HCT116 (cell line): ENCODE results near the gene CACNA1C. TPM values are rescaled to one million over a fixed set of nuclear protein-coding genes. Genes with fewer than 3 reads are reported as not detected.

ENCODE experiments used
- ATAC-seq: fragments of 200-7000 bp; cut with Tn5 transposase; 2 replicates; pipeline ENCODE4 v1.9.1; 2020; ENCODE audit warnings: mild to moderate bottlenecking, moderate library complexity
- BruUV-seq: library from RNA; stranded (reverse); fragments of 400-500 nt; replicated peaks from 2 replicates; lab custom pipeline; 2021; lab: Mats Ljungman, UMichigan
- CTCF ChIA-PET: fragments of 300-600 bp; sonication (Branson Sonifier 250); formaldehyde crosslinking; loops from one replicate; lab custom pipeline; 2021; ENCODE audit warnings: antibody characterized with exemption; lab: Charles Lee
- POLR2A ChIA-PET: fragments of 300-600, 350-600 bp; sonication (Branson Sonifier 250); formaldehyde crosslinking; loops from one replicate; lab custom pipeline; 2021; ENCODE audit warnings: antibody characterized with exemption; lab: Charles Lee
- RAD21 ChIA-PET, 2 experiments: fragments of 300-600 bp; sonication (Branson Sonifier 250); formaldehyde crosslinking; loops; one replicate each; lab custom pipeline; 2023; ENCODE audit warnings: low total read pairs in 2 of 2; ENCODE audit not compliant: uncharacterized antibody in 2 of 2, unreplicated experiment in 2 of 2, low non-redundant PET in 1 of 2; lab: Charles Lee
- DNase-seq: peaks from one replicate; pipeline ENCODE4 v3.0.0-alpha.2; 2010; ENCODE audit warnings: low read depth, low spot score
- H2AFZ ChIP-seq: fragments of 200-600 bp; shearing (Covaris generic), sonication (generic); 2 replicates; pipeline ENCODE4 v1.6.1; 2017; ENCODE audit warnings: low read depth, mixed run types, mixed read lengths, antibody characterized with exemption, low read length; ENCODE audit not compliant: poor library complexity, severe bottlenecking
- H3K27ac ChIP-seq: 2 replicates; pipeline ENCODE4 v1.5.1; 2012; ENCODE audit warnings: low read depth, low read length
- H3K27me3 ChIP-seq: fragments of 200-600 bp; sonication (generic); 2 replicates; pipeline ENCODE4 v1.6.1; 2016; ENCODE audit warnings: mixed run types, low read length, mixed read lengths; ENCODE audit not compliant: insufficient read depth
- H3K36me3 ChIP-seq, 2 experiments: fragments of 200-500 bp in 1 of 2; fragments of 200-600 bp in 1 of 2; sonication (Bioruptor generic) in 1 of 2; sonication (generic) in 1 of 2; 2 replicates each; pipeline versions ENCODE4 v1.5.1 to v1.6.1; 2014 to 2016; ENCODE audit warnings: low read length in 2 of 2, inconsistent platforms in 1 of 2, mixed read lengths in 1 of 2, mixed run types in 1 of 2; ENCODE audit not compliant: insufficient read depth in 2 of 2, control insufficient read depth in 1 of 2
- H3K4me1 ChIP-seq, 2 experiments: fragments of 200-600 bp in 1 of 2; sonication (generic) in 1 of 2; 2 replicates each; pipeline versions ENCODE4 v1.5.1 to v1.6.1; 2012 to 2017; ENCODE audit warnings: low read length in 2 of 2, inconsistent platforms in 1 of 2, mild to moderate bottlenecking in 1 of 2, mixed read lengths in 1 of 2, mixed run types in 1 of 2, moderate library complexity in 1 of 2; ENCODE audit not compliant: insufficient read depth in 2 of 2, control insufficient read depth in 1 of 2
- H3K4me2 ChIP-seq: fragments of 200-600 bp; sonication (generic); 2 replicates; pipeline ENCODE4 v1.6.1; 2017; ENCODE audit warnings: mixed run types, low read length, mixed read lengths
- H3K4me3 ChIP-seq, 2 experiments: fragments of 200-600 bp in 1 of 2; sonication (generic) in 1 of 2; replicated peaks in 1 of 2; 2 replicates each; pipeline ENCODE4 v1.5.1; 2011 to 2016; ENCODE audit warnings: low read length in 2 of 2, control low read depth in 1 of 2, low read depth in 1 of 2, mild to moderate bottlenecking in 1 of 2, mixed read lengths in 1 of 2, mixed run types in 1 of 2
- H3K79me2 ChIP-seq: fragments of 200-600 bp; sonication (generic); 2 replicates; pipeline ENCODE4 v1.6.1; 2017; ENCODE audit warnings: mild to moderate bottlenecking, mixed run types, low read length, moderate library complexity, mixed read lengths; ENCODE audit not compliant: insufficient read depth
- H3K9ac ChIP-seq: fragments of 200-600 bp; sonication (generic); 2 replicates; pipeline ENCODE4 v1.6.1; 2016; ENCODE audit warnings: low read length, mixed read lengths
- H3K9me2 ChIP-seq: fragments of 200-600 bp; sonication (generic), shearing (Covaris generic); 2 replicates; pipeline ENCODE4 v1.6.1; 2017; ENCODE audit warnings: mixed run types, mild to moderate bottlenecking, moderate library complexity; ENCODE audit not compliant: insufficient read depth
- H3K9me3 ChIP-seq, 2 experiments: fragments of 200-500 bp in 1 of 2; fragments of 200-600 bp in 1 of 2; sonication (Bioruptor generic) in 1 of 2; sonication (generic) in 1 of 2; 2 replicates each; pipeline ENCODE4 v1.6.1; 2014 to 2017; ENCODE audit warnings: low read length in 2 of 2, mixed read lengths in 2 of 2, inconsistent platforms in 1 of 2, low read depth in 1 of 2, mild to moderate bottlenecking in 1 of 2, mixed run types in 1 of 2, moderate library complexity in 1 of 2; ENCODE audit not compliant: control insufficient read depth in 1 of 2, insufficient read depth in 1 of 2
- H4K20me1 ChIP-seq: fragments of 200-600 bp; sonication (generic), shearing (Covaris generic); 2 replicates; pipeline ENCODE4 v1.6.1; 2017; ENCODE audit warnings: mixed run types, mild to moderate bottlenecking, moderate library complexity; ENCODE audit not compliant: insufficient read depth
- CBX3 ChIP-seq: IDR thresholded peaks from 2 replicates; pipeline ENCODE4 v1.6.1; 2012; ENCODE audit warnings: low read depth
- POLR2AphosphoS5 ChIP-seq: IDR thresholded peaks from 2 replicates; pipeline ENCODE4 v1.6.1; 2011; ENCODE audit warnings: mild to moderate bottlenecking, low read depth, low read length, moderate library complexity
- RAD21 ChIP-seq: IDR thresholded peaks from 2 replicates; pipeline ENCODE4 v1.6.1; 2012; ENCODE audit warnings: low read depth, mild to moderate bottlenecking
- REST ChIP-seq: IDR thresholded peaks from 2 replicates; pipeline ENCODE4 v1.6.1; 2012; ENCODE audit warnings: low read depth
- SP1 ChIP-seq: IDR thresholded peaks from 2 replicates; pipeline ENCODE4 v1.6.1; 2012; ENCODE audit warnings: low read depth
- ZFX ChIP-seq: fragments of 450-650 bp; IDR thresholded peaks from 2 replicates; pipeline ENCODE4 v1.6.1; 2017
- intact Hi-C: fragments of 100-400 bp; cut with micrococcal nuclease; formaldehyde crosslinking; loops from 2 replicates; pipeline ENCODE4 v1.10.0; 2022
- total RNA-seq: library from RNA; stranded (reverse); gene quantifications from one replicate; pipeline ENCODE4 v1.2.1, GENCODE V29; 2021; ENCODE audit not compliant: unreplicated experiment
- TF ChIP-seq, protein P1 (sequence below): IDR thresholded peaks from 2 replicates; pipeline ENCODE4 v1.6.1; 2012

Gene CACNA1C
- total RNA-seq, 1 experiment from 2014 or later: 0.05 TPM

DNA sequence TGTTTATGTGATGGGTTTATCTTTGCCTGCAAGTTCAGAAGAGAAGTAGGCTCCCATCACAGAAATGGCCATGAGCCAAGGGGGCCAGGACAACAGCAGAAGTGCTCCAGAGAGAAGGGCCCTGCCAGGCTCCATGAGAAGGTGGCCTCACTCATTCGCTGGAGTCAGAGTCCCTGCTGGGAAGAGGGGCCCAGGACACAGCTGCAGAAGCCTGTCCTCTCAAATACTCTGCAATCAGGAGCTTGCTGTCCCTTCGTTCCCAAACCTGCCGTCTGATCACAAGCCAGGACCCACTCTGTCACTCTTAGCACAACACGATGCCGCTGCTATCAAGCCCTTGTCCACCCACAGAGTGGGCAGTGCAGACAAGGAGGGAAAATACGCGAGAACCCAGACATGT lies 435.8 kb downstream of the CACNA1C start:
- intact Hi-C loops: no loop called here
- CTCF ChIA-PET: no interaction called here

More for the DNA sequence above, 435.8 kb downstream of the CACNA1C start:
- H2AFZ ChIP-seq: no peak overlapping the region
- H3K27ac ChIP-seq: no peak overlapping the region
- no peaks in the 10 kb centered on the region for H3K79me2 ChIP-seq
- no peak overlapping the region for H3K4me2 ChIP-seq
- TF ChIP-seq ZFX: no peak
- no peak for TF ChIP-seq CBX3
- TF ChIP-seq, protein P1, sequence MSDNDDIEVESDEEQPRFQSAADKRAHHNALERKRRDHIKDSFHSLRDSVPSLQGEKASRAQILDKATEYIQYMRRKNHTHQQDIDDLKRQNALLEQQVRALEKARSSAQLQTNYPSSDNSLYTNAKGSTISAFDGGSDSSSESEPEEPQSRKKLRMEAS: no peak
- TF ChIP-seq REST: no peak
- TF ChIP-seq POLR2AphosphoS5: no peak
- TF ChIP-seq SP1: no peak
- TF ChIP-seq RAD21: no peak
- H3K36me3 ChIP-seq: no peaks in the 10 kb centered on the region
- peaks cover 67% of the 10 kb centered on the region for H3K27me3 ChIP-seq
- no peak overlapping the region for H3K9ac ChIP-seq
- ATAC-seq (no peak), DNase-seq (no peak)
- no TSS peak for BruUV-seq
- no peaks in the 10 kb centered on the region for H3K4me1 ChIP-seq
- RAD21 ChIA-PET: no interaction called here
- H3K9me3 ChIP-seq: no peaks in the 10 kb centered on the region
- no peaks in the 10 kb centered on the region for H3K9me2 ChIP-seq
- no peaks in the 10 kb centered on the region; the same call in 1 of the 2 replicates for H4K20me1 ChIP-seq
- no peak overlapping the region for H3K4me3 ChIP-seq
- POLR2A ChIA-PET: no interaction called here
